ENCODE results near the gene EML4. TPM values are rescaled to one million over a fixed set of nuclear protein-coding genes. Genes with fewer than 3 reads are reported as not detected.

Gene EML4
- polyA plus RNA-seq, 1 donor (not counting 4 experiments of a cell fraction or from before 2014, with no cell fraction given), result 36.4 TPM

DNA sequence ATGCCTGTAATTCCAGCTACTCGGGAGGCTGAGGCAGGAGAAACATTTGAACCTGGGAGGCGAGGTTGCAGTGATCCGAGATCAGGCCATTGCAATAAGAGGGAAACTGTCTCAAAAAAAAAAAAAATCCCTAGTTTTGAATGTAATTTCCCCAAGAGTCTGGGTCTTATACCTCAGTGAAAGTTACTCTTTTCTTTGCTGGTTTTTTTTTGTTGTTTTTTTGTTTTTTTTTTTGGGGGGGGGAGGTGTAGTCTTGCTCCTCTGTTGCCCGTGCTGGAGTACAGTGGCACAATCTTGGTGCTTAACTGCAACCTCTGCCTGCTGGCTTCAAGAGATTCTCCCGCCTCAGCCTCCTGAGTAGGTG, 22.8 kb downstream of the EML4 start:
- dilution Hi-C loops (cut with MboI; ENCODE audit: extremely low pct_ligation_motif_present, low sequenced_read_pairs), result no loop called here
- no peaks in the 10 kb centered on the region for H3K9me3 ChIP-seq (ENCODE audit: control insufficient read depth, low read depth, low read length)
- peaks cover 2% of the 10 kb centered on the region for H3K9me1 ChIP-seq (ENCODE audit: control insufficient read depth, extremely low read depth, insufficient read depth, low read length)
- no peak overlapping the region for H3K9ac ChIP-seq (ENCODE audit: control insufficient read depth, extremely low read depth, insufficient read depth, low read length)
- no peak overlapping the region for H3K4me3 ChIP-seq (ENCODE audit: control insufficient read depth in 2 of 3, extremely low read depth in 1 of 3, insufficient read depth in 2 of 3, low read depth in 1 of 3, low read length in 3 of 3)
- no peak overlapping the region for H3K27ac ChIP-seq (ENCODE audit: control insufficient read depth, insufficient read depth, low read length)
- TF ChIP-seq, protein P1, sequence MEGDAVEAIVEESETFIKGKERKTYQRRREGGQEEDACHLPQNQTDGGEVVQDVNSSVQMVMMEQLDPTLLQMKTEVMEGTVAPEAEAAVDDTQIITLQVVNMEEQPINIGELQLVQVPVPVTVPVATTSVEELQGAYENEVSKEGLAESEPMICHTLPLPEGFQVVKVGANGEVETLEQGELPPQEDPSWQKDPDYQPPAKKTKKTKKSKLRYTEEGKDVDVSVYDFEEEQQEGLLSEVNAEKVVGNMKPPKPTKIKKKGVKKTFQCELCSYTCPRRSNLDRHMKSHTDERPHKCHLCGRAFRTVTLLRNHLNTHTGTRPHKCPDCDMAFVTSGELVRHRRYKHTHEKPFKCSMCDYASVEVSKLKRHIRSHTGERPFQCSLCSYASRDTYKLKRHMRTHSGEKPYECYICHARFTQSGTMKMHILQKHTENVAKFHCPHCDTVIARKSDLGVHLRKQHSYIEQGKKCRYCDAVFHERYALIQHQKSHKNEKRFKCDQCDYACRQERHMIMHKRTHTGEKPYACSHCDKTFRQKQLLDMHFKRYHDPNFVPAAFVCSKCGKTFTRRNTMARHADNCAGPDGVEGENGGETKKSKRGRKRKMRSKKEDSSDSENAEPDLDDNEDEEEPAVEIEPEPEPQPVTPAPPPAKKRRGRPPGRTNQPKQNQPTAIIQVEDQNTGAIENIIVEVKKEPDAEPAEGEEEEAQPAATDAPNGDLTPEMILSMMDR (optimal IDR thresholded peaks at IDR 0.05 in 1 of 3, IDR thresholded peaks at IDR 0.05 in 1 of 3, conservative IDR thresholded peaks at IDR 0.05 in 1 of 3; ENCODE audit: extremely low read depth in 1 of 3, insufficient read depth in 2 of 3, low read length in 3 of 3), result no peak
- no peak for TF ChIP-seq EZH2 (IDR thresholded peaks at IDR 0.05; ENCODE audit: low read length)
- DNase-seq (ENCODE audit: low read depth, low spot score) (no peak), FAIRE-seq (no peak)
- H2AFZ ChIP-seq (ENCODE audit: control insufficient read depth, low read length), result no peak overlapping the region
- peaks cover 8% of the 10 kb centered on the region for H3K4me1 ChIP-seq (ENCODE audit: control insufficient read depth, extremely low read depth, insufficient read depth, low read length)
- no peaks in the 10 kb centered on the region for H3K27me3 ChIP-seq (ENCODE audit: control insufficient read depth, extremely low read depth, insufficient read depth, low read length)
- H3K79me2 ChIP-seq (ENCODE audit: control insufficient read depth, insufficient read depth, low read length), result peaks cover 37% of the 10 kb centered on the region
- H3K4me2 ChIP-seq (ENCODE audit: control insufficient read depth, extremely low read depth, insufficient read depth, low read depth, low read length), result no peak overlapping the region
- H3K36me3 ChIP-seq (ENCODE audit: control insufficient read depth in 2 of 2, extremely low read depth in 1 of 2, insufficient read depth in 2 of 2, low read length in 2 of 2), result no peaks in the 10 kb centered on the region
- no peaks in the 10 kb centered on the region for H4K20me1 ChIP-seq (ENCODE audit: control insufficient read depth, extremely low read depth, insufficient read depth, low read length)

DNA sequence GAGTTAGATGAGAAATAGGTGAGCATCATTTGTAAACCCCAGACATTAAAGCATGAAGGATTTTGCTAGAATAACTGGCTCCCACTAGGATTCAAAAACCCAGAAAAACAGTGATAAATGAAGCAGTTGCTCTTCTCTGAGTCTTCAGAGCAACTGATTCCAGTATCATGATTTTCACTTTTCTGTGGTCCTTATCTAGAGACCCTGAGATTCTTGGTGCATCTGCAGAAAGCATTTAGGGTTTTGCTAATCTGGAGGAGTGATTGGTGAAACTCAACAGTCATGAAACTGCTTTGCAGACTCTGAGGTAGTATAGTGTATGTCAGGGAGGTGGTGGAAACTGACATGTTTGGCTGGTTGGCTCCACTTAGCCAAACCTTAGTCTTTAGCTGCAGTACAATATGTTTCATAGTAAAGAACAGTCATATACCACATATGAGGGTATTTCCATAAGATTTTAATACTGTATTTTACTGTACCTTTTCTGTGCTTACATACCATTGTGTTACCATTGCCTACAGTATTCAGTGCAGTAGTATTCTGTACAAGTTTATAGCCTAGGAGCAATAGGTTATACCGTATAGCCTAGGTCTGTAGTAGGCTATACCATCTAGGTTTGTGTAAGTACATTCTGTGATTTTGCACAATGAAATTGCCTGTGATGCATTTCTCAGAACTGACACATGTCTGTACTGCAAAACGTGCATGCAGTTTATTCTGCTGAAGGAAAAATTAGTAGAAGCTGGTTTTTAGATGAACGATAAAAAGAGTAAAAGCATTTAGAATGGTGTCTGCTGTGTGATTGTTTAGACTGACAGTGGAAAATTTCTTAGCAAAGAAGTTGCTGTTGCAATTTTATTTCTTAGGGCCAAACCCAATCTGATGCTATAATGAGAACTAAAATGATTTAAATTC, 23.8 kb downstream of the EML4 start:
- Histone ChIP-seq H3K9ac (ENCODE audit: control insufficient read depth, extremely low read depth, insufficient read depth, low read length) (no peak overlapping the region), H2AFZ (ENCODE audit: control insufficient read depth, low read length) (no peak overlapping the region), H3K36me3 (ENCODE audit: control insufficient read depth in 2 of 2, extremely low read depth in 1 of 2, insufficient read depth in 2 of 2, low read length in 2 of 2) (no peaks in the 10 kb centered on the region), H3K9me3 (ENCODE audit: control insufficient read depth, low read depth, low read length) (no peaks in the 10 kb centered on the region), H3K4me2 (ENCODE audit: control insufficient read depth, extremely low read depth, insufficient read depth, low read depth, low read length) (no peak overlapping the region), H3K4me1 (ENCODE audit: control insufficient read depth, extremely low read depth, insufficient read depth, low read length) (peaks cover 8% of the 10 kb centered on the region), H3K27ac (ENCODE audit: control insufficient read depth, insufficient read depth, low read length) (no peak overlapping the region), H3K27me3 (ENCODE audit: control insufficient read depth, extremely low read depth, insufficient read depth, low read length) (no peaks in the 10 kb centered on the region), H3K79me2 (ENCODE audit: control insufficient read depth, insufficient read depth, low read length) (peaks cover 36% of the 10 kb centered on the region), H4K20me1 (ENCODE audit: control insufficient read depth, extremely low read depth, insufficient read depth, low read length) (no peaks in the 10 kb centered on the region), H3K9me1 (ENCODE audit: control insufficient read depth, extremely low read depth, insufficient read depth, low read length) (peaks cover 2% of the 10 kb centered on the region), H3K4me3 (ENCODE audit: control insufficient read depth in 2 of 3, extremely low read depth in 1 of 3, insufficient read depth in 2 of 3, low read depth in 1 of 3, low read length in 3 of 3) (no peak overlapping the region)
- dilution Hi-C loops (cut with MboI; ENCODE audit: extremely low pct_ligation_motif_present, low sequenced_read_pairs), result no loop called here
- TF ChIP-seq EZH2 (IDR thresholded peaks at IDR 0.05; ENCODE audit: low read length), result no peak
- TF ChIP-seq, protein P1 (optimal IDR thresholded peaks at IDR 0.05 in 1 of 3, IDR thresholded peaks at IDR 0.05 in 1 of 3, conservative IDR thresholded peaks at IDR 0.05 in 1 of 3; ENCODE audit: extremely low read depth in 1 of 3, insufficient read depth in 2 of 3, low read length in 3 of 3), result no peak
- no peak for FAIRE-seq
- no peak for DNase-seq (ENCODE audit: low read depth, low spot score)

All from keratinocyte (primary cell).